Calu3 (cell line): Measurements from ENCODE around the gene PSME3. TPM values are rescaled to one million over a fixed set of nuclear protein-coding genes. Genes with fewer than 3 reads are reported as not detected.

ENCODE experiments used
- BruUV-seq: library from RNA; stranded (reverse); fragments of 400-500 nt; replicated peaks from 2 replicates; lab custom pipeline; 2021; lab: Mats Ljungman, UMichigan
- CTCF ChIA-PET: fragments of 300-600 bp; sonication (Branson Sonifier 250); formaldehyde crosslinking; loops from one replicate; lab custom pipeline; 2022; ENCODE audit warnings: antibody characterized with exemption; lab: Charles Lee
- DNase-seq: peaks from one replicate; pipeline ENCODE4 v3.0.0; 2022
- H3K27ac Mint-ChIP-seq: one replicate; pipeline ENCODE4 v1.8.0; 2022; ENCODE audit warnings: mixed read lengths; ENCODE audit not compliant: unreplicated experiment
- H3K27me3 Mint-ChIP-seq: one replicate; pipeline ENCODE4 v1.8.0; 2022; ENCODE audit warnings: mixed read lengths; ENCODE audit not compliant: unreplicated experiment
- H3K36me3 Mint-ChIP-seq: one replicate; pipeline ENCODE4 v1.8.0; 2022; ENCODE audit warnings: mild to moderate bottlenecking, moderate library complexity, mixed read lengths; ENCODE audit not compliant: insufficient read depth, unreplicated experiment
- H3K4me1 Mint-ChIP-seq: one replicate; pipeline ENCODE4 v1.8.0; 2022; ENCODE audit warnings: mild to moderate bottlenecking, low read depth, mixed read lengths; ENCODE audit not compliant: unreplicated experiment
- H3K4me3 Mint-ChIP-seq: one replicate; pipeline ENCODE4 v1.8.0; 2022; ENCODE audit warnings: mild to moderate bottlenecking, low read depth, moderate library complexity, mixed read lengths; ENCODE audit not compliant: unreplicated experiment
- H3K9me3 Mint-ChIP-seq: one replicate; pipeline ENCODE4 v1.8.0; 2022; ENCODE audit warnings: low read depth, mixed read lengths; ENCODE audit not compliant: unreplicated experiment
- intact Hi-C: fragments of 100-400 bp; cut with micrococcal nuclease; formaldehyde crosslinking; loops from one replicate; pipeline ENCODE4 v1.10.0; 2022; ENCODE audit not compliant: unreplicated experiment
- total RNA-seq: library from RNA; stranded (reverse); gene quantifications from 2 replicates; pipeline ENCODE4 v1.2.3, GENCODE V29; 2022
- TF ChIP-seq, protein P1 (sequence below): fragments of 200-600 bp; IDR thresholded peaks from one replicate; pipeline ENCODE4 v1.8.0; 2022; ENCODE audit warnings: antibody characterized with exemption; ENCODE audit not compliant: unreplicated experiment

The PSME3 gene
- total RNA-seq, 1 experiment from 2014 or later: 238 TPM

DNA sequence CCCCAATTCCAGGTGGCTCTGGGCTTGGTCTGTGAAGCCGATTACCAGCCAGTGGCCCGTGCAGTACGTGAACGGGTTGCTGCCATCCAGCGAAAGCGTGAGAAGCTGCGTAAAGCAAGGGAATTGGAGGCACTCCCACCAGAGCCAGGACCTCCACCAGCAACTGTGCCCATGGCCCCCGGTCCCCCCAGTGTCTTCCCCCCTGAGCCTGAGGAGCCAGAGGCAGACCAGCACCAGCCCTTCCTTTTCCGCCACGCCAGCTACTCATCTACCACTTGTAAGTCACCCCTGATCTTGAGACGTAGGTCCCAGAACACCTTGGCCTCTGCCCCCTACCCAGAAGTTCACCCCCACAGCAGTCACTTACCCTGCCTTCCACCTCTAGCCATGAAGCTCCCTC lies 45.9 kb upstream of the PSME3 start:
- Mint-ChIP-seq H3K36me3 (no peaks in the 10 kb centered on the region), H3K4me1 (peaks cover 9% of the 10 kb centered on the region), H3K27me3 (peaks cover 89% of the 10 kb centered on the region), H3K9me3 (no peaks in the 10 kb centered on the region), H3K4me3 (no peak overlapping the region), H3K27ac (no peak overlapping the region)
- CTCF ChIA-PET: interaction anchor here (0.6 to 0.9 kb wide), 2 partner anchors 24 to 29 kb away, joined by 4 to 5 read pairs; no protein-coding TSS in a partner anchor
- DNase-seq: no peak
- BruUV-seq: no TSS peak
- intact Hi-C loops: no loop called here
- TF ChIP-seq, protein P1, sequence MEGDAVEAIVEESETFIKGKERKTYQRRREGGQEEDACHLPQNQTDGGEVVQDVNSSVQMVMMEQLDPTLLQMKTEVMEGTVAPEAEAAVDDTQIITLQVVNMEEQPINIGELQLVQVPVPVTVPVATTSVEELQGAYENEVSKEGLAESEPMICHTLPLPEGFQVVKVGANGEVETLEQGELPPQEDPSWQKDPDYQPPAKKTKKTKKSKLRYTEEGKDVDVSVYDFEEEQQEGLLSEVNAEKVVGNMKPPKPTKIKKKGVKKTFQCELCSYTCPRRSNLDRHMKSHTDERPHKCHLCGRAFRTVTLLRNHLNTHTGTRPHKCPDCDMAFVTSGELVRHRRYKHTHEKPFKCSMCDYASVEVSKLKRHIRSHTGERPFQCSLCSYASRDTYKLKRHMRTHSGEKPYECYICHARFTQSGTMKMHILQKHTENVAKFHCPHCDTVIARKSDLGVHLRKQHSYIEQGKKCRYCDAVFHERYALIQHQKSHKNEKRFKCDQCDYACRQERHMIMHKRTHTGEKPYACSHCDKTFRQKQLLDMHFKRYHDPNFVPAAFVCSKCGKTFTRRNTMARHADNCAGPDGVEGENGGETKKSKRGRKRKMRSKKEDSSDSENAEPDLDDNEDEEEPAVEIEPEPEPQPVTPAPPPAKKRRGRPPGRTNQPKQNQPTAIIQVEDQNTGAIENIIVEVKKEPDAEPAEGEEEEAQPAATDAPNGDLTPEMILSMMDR: no peak

DNA sequence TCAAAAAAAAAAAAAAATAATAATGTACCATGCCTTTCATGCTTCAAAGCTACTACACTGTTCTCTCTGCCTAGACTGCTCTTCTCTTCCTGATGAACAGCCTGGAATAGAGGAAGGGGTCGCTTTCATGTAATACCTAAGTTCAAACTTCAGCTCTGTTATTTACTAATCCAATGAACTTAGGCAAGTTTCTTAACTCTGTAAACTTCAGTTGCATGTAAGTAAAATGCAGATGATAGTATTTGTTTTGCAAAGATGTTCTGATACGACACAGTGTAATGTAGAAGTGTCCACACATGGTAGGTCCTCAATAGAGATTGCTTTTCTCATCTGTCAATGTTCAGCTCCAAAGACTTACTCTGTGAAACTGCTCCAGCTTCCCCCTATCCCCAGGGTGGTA lies 41.2 kb upstream of the PSME3 start:
- BruUV-seq: no TSS peak
- CTCF ChIA-PET: no interaction called here
- TF ChIP-seq, protein P1: no peak
- Mint-ChIP-seq H3K36me3 (peaks cover 19% of the 10 kb centered on the region), H3K4me1 (peaks cover 5% of the 10 kb centered on the region), H3K27ac (no peak overlapping the region), H3K4me3 (no peak overlapping the region), H3K27me3 (peaks cover 45% of the 10 kb centered on the region), H3K9me3 (no peaks in the 10 kb centered on the region)
- no peak for DNase-seq
- intact Hi-C loops: no loop called here

GRCh38 chr17:42792545-42792944 lies 40.7 kb upstream of the PSME3 start:
- CTCF ChIA-PET: no interaction called here
- DNase-seq: no peak
- Mint-ChIP-seq H3K36me3 (peaks cover 22% of the 10 kb centered on the region), H3K9me3 (no peaks in the 10 kb centered on the region), H3K27ac (no peak overlapping the region), H3K4me3 (no peak overlapping the region), H3K4me1 (peaks cover 11% of the 10 kb centered on the region), H3K27me3 (peaks cover 39% of the 10 kb centered on the region)
- TF ChIP-seq, protein P1: no peak
- intact Hi-C loops: no loop called here
- no TSS peak for BruUV-seq

GRCh38 chr17:42795061-42795460 lies 38.1 kb upstream of the PSME3 start:
- H3K4me3 Mint-ChIP-seq: no peak overlapping the region
- CTCF ChIA-PET: no interaction called here
- intact Hi-C loops: no loop called here
- H3K9me3 Mint-ChIP-seq: no peaks in the 10 kb centered on the region
- H3K27ac Mint-ChIP-seq: no peak overlapping the region
- peaks cover 20% of the 10 kb centered on the region for H3K27me3 Mint-ChIP-seq
- H3K4me1 Mint-ChIP-seq: peaks cover 21% of the 10 kb centered on the region
- H3K36me3 Mint-ChIP-seq: peaks cover 36% of the 10 kb centered on the region
- TF ChIP-seq, protein P1: no peak
- no TSS peak for BruUV-seq
- DNase-seq: no peak
